Measurements from ENCODE around the gene PPP1R2C.

PPP1R2C gene

DNA sequence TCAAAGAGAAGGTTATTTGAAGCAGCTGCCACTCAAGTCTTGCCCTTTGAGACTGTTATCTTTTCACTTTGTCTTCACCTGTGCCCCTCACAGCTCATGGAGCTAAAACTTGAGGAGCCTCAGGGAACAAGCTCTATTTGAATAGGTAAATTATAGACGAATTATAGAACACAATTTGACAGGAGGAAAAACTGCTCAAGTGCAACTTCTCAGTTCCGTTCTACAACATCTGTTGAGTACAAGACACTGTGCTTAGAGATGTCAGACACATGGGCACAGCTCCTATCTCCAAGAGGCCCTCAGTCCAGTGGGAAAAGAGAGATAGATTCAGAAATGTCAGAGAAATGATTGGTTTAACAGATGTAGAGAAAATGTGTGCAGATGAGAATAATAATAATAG is 5.1 kb downstream of the PPP1R2C start:
- H3K4me3 ChIP-seq (replicated peaks in 1 of 2; ENCODE audit: low read depth in 2 of 2, low read length in 2 of 2): no peak overlapping the region
- DNase-seq (ENCODE audit: low read depth in 2 of 2): no peak
- TF ChIP-seq, protein P1, sequence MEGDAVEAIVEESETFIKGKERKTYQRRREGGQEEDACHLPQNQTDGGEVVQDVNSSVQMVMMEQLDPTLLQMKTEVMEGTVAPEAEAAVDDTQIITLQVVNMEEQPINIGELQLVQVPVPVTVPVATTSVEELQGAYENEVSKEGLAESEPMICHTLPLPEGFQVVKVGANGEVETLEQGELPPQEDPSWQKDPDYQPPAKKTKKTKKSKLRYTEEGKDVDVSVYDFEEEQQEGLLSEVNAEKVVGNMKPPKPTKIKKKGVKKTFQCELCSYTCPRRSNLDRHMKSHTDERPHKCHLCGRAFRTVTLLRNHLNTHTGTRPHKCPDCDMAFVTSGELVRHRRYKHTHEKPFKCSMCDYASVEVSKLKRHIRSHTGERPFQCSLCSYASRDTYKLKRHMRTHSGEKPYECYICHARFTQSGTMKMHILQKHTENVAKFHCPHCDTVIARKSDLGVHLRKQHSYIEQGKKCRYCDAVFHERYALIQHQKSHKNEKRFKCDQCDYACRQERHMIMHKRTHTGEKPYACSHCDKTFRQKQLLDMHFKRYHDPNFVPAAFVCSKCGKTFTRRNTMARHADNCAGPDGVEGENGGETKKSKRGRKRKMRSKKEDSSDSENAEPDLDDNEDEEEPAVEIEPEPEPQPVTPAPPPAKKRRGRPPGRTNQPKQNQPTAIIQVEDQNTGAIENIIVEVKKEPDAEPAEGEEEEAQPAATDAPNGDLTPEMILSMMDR (IDR thresholded peaks at IDR 0.05; ENCODE audit: low read depth, low read length): no peak

GRCh38 chrX:42771506-42772335 is 6.2 kb downstream of the PPP1R2C start:
- TF ChIP-seq, protein P1 (IDR thresholded peaks at IDR 0.05; ENCODE audit: low read depth, low read length): no peak
- no peak overlapping the region for H3K4me3 ChIP-seq (replicated peaks in 1 of 2; ENCODE audit: low read depth in 2 of 2, low read length in 2 of 2)
- no peak for DNase-seq (ENCODE audit: low read depth in 2 of 2)

GRCh38 chrX:42770566-42770965 is 7.4 kb downstream of the PPP1R2C start:
- no peak for DNase-seq (ENCODE audit: low read depth in 2 of 2)
- TF ChIP-seq, protein P1 (IDR thresholded peaks at IDR 0.05; ENCODE audit: low read depth, low read length): no peak
- H3K4me3 ChIP-seq (replicated peaks in 1 of 2; ENCODE audit: low read depth in 2 of 2, low read length in 2 of 2): no peak overlapping the region

GRCh38 chrX:42759881-42760280 is 18.1 kb downstream of the PPP1R2C start:
- DNase-seq (ENCODE audit: low read depth in 2 of 2): no peak
- TF ChIP-seq, protein P1 (IDR thresholded peaks at IDR 0.05; ENCODE audit: low read depth, low read length): no peak
- no peak overlapping the region for H3K4me3 ChIP-seq (replicated peaks in 1 of 2; ENCODE audit: low read depth in 2 of 2, low read length in 2 of 2)

DNA sequence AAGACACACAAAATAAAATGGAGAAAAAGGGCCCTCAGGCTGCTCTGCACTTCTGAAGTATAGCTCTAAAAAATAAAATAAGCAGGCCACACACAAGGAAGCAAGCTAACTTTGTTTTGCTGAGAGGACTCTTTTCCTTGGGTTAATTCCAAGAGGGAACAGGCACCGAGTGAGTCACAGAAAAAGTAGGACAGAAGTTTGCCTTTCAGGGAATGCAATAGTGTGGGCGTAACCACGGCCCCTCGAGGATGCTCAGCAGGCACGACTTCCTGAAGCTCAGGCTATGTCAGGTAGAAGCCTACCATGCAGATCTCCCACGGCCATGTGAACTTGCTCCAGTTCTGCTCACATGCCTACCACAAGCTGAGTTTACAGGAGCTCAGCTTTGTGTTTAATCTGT is 22.1 kb downstream of the PPP1R2C start:
- peak; percentile 68 to 70 for DNase-seq (ENCODE audit: low read depth in 2 of 2)
- H3K4me3 ChIP-seq (replicated peaks in 1 of 2; ENCODE audit: low read depth in 2 of 2, low read length in 2 of 2): no peak overlapping the region
- TF ChIP-seq, protein P1 (IDR thresholded peaks at IDR 0.05; ENCODE audit: low read depth, low read length): no peak

GRCh38 chrX:42754603-42755002 is 23.4 kb downstream of the PPP1R2C start:
- TF ChIP-seq, protein P1 (IDR thresholded peaks at IDR 0.05; ENCODE audit: low read depth, low read length): no peak
- no peak for DNase-seq (ENCODE audit: low read depth in 2 of 2)
- no peak overlapping the region for H3K4me3 ChIP-seq (replicated peaks in 1 of 2; ENCODE audit: low read depth in 2 of 2, low read length in 2 of 2)

All from cardiac fibroblast (primary cell).